OCI-LY7 (cell line): ENCODE measurements around the gene STRADB. TPM values are rescaled to one million over a fixed set of nuclear protein-coding genes. Genes with fewer than 3 reads are reported as not detected.
"Not testable (repeated sequence)": the region's sequence is repeated elsewhere in the genome, so short reads cannot be mapped to it uniquely, and the experiment has no call there.

ENCODE experiments used
- BruUV-seq: library from RNA; stranded (reverse); fragments of 400-500 nt; replicated peaks from 2 replicates; lab custom pipeline; 2021; lab: Mats Ljungman, UMichigan
- CTCF ChIA-PET: fragments of 300-600 bp; sonication (Branson Sonifier 250); formaldehyde crosslinking; loops from one replicate; lab custom pipeline; 2022; ENCODE audit warnings: antibody characterized with exemption; ENCODE audit not compliant: unreplicated experiment; lab: Charles Lee
- POLR2A ChIA-PET: fragments of 300-600 bp; sonication (Branson Sonifier 250); formaldehyde crosslinking; loops from one replicate; lab custom pipeline; 2022; ENCODE audit warnings: antibody characterized with exemption; lab: Charles Lee
- DNase-seq: peaks from one replicate; pipeline ENCODE4 v3.0.0-alpha.2; 2015; ENCODE audit warnings: low spot score
- H2AFZ ChIP-seq: fragments of 200-600 bp; sonication (generic), shearing (Covaris generic); 2 replicates; pipeline ENCODE4 v1.6.1; 2014; ENCODE audit warnings: mild to moderate bottlenecking, antibody characterized with exemption, low read length, moderate library complexity
- H3K27ac ChIP-seq: fragments of 200-600 bp; sonication (generic); 2 replicates; pipeline ENCODE4 v1.5.1; 2014; ENCODE audit warnings: mixed run types, low read depth, mild to moderate bottlenecking, moderate library complexity, low read length, inconsistent platforms; ENCODE audit not compliant: poor library complexity, severe bottlenecking
- H3K36me3 ChIP-seq: fragments of 200-600 bp; sonication (generic); 2 replicates; pipeline ENCODE4 v1.6.1; 2014; ENCODE audit warnings: mild to moderate bottlenecking, antibody characterized with exemption, low read length, moderate library complexity, mixed read lengths; ENCODE audit not compliant: insufficient read depth
- H3K4me1 ChIP-seq: fragments of 200-600 bp; sonication (generic); 2 replicates; pipeline ENCODE4 v1.5.1; 2014; ENCODE audit warnings: mild to moderate bottlenecking, low read length; ENCODE audit not compliant: insufficient read depth, poor library complexity, severe bottlenecking
- H3K4me2 ChIP-seq: fragments of 200-600 bp; sonication (generic); 2 replicates; pipeline ENCODE4 v1.6.1; 2014; ENCODE audit warnings: mild to moderate bottlenecking, low read length
- H3K4me3 ChIP-seq: fragments of 200-600 bp; sonication (generic); 2 replicates; pipeline ENCODE4 v1.5.1; 2014; ENCODE audit warnings: mild to moderate bottlenecking, low read depth, low read length; ENCODE audit not compliant: poor library complexity, severe bottlenecking
- H3K79me2 ChIP-seq: fragments of 200-600 bp; sonication (generic); 2 replicates; pipeline ENCODE4 v1.6.1; 2016; ENCODE audit warnings: low read depth, mild to moderate bottlenecking, low read length, moderate library complexity, mixed read lengths; ENCODE audit not compliant: insufficient read depth
- H3K9me2 ChIP-seq: fragments of 200-600 bp; sonication (generic); 2 replicates; pipeline ENCODE4 v1.6.1; 2016; ENCODE audit warnings: mild to moderate bottlenecking, low read length, mixed read lengths; ENCODE audit not compliant: insufficient read depth
- H3K9me3 ChIP-seq: fragments of 200-600 bp; sonication (generic); 2 replicates; pipeline ENCODE4 v1.6.1; 2014; ENCODE audit warnings: mild to moderate bottlenecking, mixed run types, low read length, mixed read lengths
- H4K20me1 ChIP-seq: fragments of 200-600 bp; sonication (generic); 2 replicates; pipeline ENCODE4 v1.6.1; 2014; ENCODE audit warnings: mild to moderate bottlenecking, antibody characterized with exemption, low read length, moderate library complexity, mixed read lengths; ENCODE audit not compliant: insufficient read depth
- EZH2phosphoT487 ChIP-seq: fragments of 200-600 bp; sonication (generic); IDR thresholded peaks from 2 replicates; pipeline ENCODE4 v1.6.1; 2018; ENCODE audit warnings: low read depth, borderline replicate concordance, mild to moderate bottlenecking, mixed run types, antibody characterized with exemption, low read length, moderate library complexity, mixed read lengths
- intact Hi-C: fragments of 100-400 bp; cut with micrococcal nuclease; formaldehyde crosslinking; loops from one replicate; pipeline ENCODE4 v1.10.0; 2022; ENCODE audit not compliant: unreplicated experiment
- total RNA-seq, 2 experiments: library from RNA; depleted of rRNA in 1 of 2; stranded (reverse); fragments of >200 nt in 1 of 2; shearing (Covaris generic) in 1 of 2; gene quantifications; 2 replicates each; pipeline ENCODE4 v1.2.3, GENCODE V29; 2014 to 2022
- TF ChIP-seq, protein P1 (sequence below): fragments of 200-600 bp; sonication (generic); conservative IDR thresholded peaks from 2 replicates; pipeline ENCODE4 v1.5.1; 2014; ENCODE audit warnings: mild to moderate bottlenecking, antibody characterized with exemption, low read length, moderate library complexity, mixed read lengths

Gene STRADB
- total RNA-seq, 2 experiments from 2014 or later: 8.4 to 21.4 TPM

DNA sequence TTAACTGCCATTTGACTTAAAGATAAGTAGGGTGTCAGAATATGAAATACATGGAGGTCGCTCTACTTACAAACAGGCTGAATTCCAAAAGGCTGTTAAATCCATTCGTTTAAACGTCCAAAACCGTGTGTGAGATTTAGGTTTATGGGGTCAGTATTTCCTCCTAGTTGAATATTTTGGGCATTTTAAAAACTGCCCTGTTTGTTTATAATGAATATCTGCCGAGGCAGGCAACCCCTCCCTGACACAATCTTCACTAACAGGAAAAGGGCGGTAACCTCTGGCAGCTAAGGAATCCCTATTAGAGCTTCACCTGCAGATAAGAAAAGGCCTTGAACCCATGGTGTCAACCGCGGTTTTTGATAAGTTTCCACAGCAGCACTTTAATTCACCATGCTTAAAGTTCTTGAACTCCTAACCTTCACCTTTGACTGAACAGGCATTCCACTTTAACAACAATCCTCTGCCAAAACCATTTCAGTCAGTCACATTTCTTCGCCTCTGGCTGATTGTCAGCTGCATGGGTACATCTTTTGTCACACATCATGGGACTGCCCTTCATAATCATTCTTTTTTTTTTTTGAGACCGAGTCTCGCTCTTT lies 18.0 kb upstream of the STRADB start:
- TF ChIP-seq, protein P1, sequence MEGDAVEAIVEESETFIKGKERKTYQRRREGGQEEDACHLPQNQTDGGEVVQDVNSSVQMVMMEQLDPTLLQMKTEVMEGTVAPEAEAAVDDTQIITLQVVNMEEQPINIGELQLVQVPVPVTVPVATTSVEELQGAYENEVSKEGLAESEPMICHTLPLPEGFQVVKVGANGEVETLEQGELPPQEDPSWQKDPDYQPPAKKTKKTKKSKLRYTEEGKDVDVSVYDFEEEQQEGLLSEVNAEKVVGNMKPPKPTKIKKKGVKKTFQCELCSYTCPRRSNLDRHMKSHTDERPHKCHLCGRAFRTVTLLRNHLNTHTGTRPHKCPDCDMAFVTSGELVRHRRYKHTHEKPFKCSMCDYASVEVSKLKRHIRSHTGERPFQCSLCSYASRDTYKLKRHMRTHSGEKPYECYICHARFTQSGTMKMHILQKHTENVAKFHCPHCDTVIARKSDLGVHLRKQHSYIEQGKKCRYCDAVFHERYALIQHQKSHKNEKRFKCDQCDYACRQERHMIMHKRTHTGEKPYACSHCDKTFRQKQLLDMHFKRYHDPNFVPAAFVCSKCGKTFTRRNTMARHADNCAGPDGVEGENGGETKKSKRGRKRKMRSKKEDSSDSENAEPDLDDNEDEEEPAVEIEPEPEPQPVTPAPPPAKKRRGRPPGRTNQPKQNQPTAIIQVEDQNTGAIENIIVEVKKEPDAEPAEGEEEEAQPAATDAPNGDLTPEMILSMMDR: no peak
- no peak for TF ChIP-seq EZH2phosphoT487
- Histone ChIP-seq H3K9me2 (no peaks in the 10 kb centered on the region), H4K20me1 (no peaks in the 10 kb centered on the region), H3K4me2 (no peak overlapping the region), H3K27ac (no peak overlapping the region), H3K4me3 (no peak overlapping the region), H3K36me3 (no peaks in the 10 kb centered on the region), H3K79me2 (peaks cover 10% of the 10 kb centered on the region; the same call in 1 of the 2 replicates), H2AFZ (no peak overlapping the region), H3K4me1 (no peaks in the 10 kb centered on the region), H3K9me3 (no peaks in the 10 kb centered on the region; the same call in 1 of the 2 replicates)
- ChIA-PET POLR2A (interaction anchor here (0.8 to 0.9 kb wide), 2 partner anchors 16 to 17 kb away, joined by 3 read pairs; no protein-coding TSS in a partner anchor), CTCF (no interaction called here)
- BruUV-seq: no TSS peak
- intact Hi-C loops: no loop called here
- DNase-seq: no peak

DNA sequence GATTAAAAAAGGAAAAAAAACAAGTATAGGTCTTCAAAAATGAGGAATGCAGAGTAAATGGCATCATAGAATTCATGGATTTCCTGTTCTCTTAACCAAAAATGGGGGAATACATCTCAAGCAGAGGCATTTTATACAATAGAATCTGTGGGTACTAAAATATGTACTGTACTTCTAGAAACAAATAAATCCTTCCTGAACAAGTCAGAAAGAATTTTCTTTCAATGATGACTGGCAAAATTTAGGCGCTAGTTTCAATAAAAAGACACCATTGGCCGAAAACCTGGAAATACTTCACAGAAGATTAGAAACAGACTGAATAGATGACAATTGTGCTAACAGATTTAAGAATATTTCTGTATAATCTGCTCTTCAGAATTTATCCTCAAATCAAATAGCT lies 15.4 kb upstream of the STRADB start:
- ChIA-PET CTCF (no interaction called here), POLR2A (interaction anchor here (0.7 to 3.2 kb wide), 3 partner anchors 10 to 915 kb away, joined by 3 to 18 read pairs (median 3); no protein-coding TSS in a partner anchor)
- Histone ChIP-seq H4K20me1 (no peaks in the 10 kb centered on the region), H3K36me3 (no peaks in the 10 kb centered on the region), H3K9me2 (no peaks in the 10 kb centered on the region), H3K4me2 (no peak overlapping the region), H2AFZ (no peak overlapping the region), H3K79me2 (peaks cover 15% of the 10 kb centered on the region), H3K4me3 (no peak overlapping the region), H3K9me3 (no peaks in the 10 kb centered on the region; the same call in 1 of the 2 replicates), H3K4me1 (peaks cover 5% of the 10 kb centered on the region), H3K27ac (no peak overlapping the region)
- DNase-seq: no peak
- intact Hi-C loops: no loop called here
- no TSS peak for BruUV-seq
- TF ChIP-seq, protein P1: no peak
- TF ChIP-seq EZH2phosphoT487: no peak

DNA sequence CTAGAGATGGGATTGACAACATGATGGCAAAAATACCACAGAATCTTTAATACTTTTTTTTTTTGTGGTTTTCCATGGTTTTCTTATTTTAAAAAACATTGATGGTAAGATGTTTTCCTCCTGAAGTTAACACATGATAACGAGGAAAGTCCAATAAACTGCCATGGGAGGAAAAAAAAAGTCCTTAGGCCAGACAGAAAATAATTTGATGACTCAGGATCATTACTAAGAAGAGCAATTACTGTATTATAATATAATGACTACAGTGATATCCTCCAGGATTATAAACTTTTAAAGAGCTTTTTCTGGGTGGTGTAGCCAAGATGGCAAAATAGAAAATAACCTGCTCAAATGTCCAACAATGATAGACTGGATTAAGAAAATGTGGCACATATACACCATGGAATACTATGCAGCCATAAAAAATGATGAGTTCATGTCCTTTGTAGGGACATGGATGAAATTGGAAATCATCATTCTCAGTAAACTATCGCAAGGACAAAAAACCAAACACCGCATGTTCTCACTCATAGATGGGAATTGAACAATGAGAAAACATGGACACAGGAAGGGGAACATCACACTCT lies 12.1 kb upstream of the STRADB start:
- BruUV-seq, H3K36me3 ChIP-seq, H2AFZ ChIP-seq, H3K9me2 ChIP-seq, H3K9me3 ChIP-seq, H3K4me3 ChIP-seq, H3K4me2 ChIP-seq, CTCF ChIA-PET, DNase-seq, H3K27ac ChIP-seq, intact Hi-C loops, H4K20me1 ChIP-seq: not testable (repeated sequence)
- H3K4me1 ChIP-seq: peaks cover 12% of the 10 kb centered on the region
- POLR2A ChIA-PET: interaction anchor here (2.6 kb wide), 1 partner anchor 11 kb away, joined by 22 read pairs; the partner anchor contains the start of genes STRADB and TRAK2
- peaks cover 15% of the 10 kb centered on the region for H3K79me2 ChIP-seq
